DMS153 treated with DMSO at 0.1 percent for 48 hours (cell line): Measurements from ENCODE around the gene EDNRB.
"Not testable (repeated sequence)": the region's sequence is repeated elsewhere in the genome, so short reads cannot be mapped to it uniquely, and the experiment has no call there.

Experiments used
- DNase-seq: peaks from one replicate; lab custom pipeline; 2025; ENCODE audit not compliant: unreplicated experiment; lab: John Stamatoyannopoulos, UW

EDNRB gene

DNA sequence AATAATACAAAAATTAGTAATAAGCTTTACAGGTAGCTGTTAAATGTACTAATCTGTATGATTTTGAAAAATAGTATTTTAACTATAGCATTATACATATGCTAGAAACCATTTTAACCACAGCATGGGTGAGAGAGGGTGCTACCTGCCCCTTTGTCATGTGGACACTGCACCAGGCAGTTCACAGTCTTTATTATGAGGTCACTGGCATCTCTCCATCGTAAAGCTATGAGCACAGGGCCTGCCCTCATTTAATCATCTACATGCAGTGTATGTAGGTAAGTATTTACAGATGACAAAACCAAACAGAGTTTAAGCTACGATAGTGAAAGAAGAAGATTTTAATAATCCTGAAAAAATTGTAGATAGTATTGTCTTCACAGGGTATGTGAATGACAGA, 21.7 kb downstream of the EDNRB start:
- DNase-seq: no peak

DNA sequence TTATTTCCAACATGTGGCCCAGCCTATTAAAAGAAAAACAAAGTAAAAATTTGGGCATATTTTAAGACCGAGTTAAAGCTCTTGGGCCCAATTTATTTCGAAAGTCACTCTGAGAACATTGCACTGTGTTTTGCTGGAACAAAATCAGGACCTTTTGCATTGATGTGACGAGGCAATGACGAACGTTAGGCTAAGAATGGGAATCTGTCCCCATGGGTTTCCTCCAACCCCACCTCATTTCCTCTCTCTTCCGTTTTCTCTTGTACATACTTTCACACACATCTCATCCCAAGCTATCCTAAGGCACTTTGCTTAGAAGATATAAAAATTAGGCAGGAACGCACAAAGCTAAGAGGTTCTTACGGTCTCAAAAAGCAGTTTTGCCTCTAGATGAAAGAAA, 22.1 kb downstream of the EDNRB start:
- DNase-seq: no peak

DNA sequence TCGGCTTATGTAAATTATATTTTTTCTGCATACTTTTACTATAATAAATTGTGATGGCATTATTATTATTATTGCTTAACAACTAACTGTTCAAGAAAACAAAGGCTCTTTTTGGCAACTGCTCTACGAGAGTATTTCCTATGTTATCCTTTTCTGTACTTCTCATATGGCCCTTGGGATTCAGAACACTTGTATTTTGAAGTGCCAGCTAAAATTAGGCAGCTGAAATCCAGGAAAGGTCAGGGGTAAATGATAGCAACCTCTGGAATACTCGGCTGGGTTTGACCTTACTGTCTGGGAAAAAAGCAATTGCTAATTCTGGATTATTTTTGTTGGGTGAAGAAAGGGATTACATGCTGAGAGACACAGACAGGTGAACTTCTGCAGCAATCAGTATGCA, 23.9 kb downstream of the EDNRB start:
- no peak for DNase-seq

DNA sequence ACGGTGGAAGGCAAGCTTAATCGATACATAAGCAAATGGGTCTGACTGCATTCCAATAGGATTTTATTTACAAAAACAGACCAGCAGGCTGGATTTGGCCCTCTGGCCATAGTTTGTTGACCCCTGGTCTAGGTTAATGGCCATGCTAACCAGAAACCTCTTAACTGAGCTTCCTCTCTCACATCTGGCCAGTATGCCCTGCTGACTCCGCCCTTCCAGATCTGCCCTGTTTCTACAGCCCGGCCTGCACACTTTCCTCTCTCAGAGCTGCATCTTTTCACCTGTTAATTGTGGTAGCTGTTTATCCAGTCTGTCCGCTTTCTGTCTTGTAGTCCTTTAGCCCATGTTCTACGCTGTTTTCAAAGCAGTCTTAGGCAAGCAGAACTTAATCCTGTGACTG, 25.6 kb downstream of the EDNRB start:
- DNase-seq: no peak

DNA sequence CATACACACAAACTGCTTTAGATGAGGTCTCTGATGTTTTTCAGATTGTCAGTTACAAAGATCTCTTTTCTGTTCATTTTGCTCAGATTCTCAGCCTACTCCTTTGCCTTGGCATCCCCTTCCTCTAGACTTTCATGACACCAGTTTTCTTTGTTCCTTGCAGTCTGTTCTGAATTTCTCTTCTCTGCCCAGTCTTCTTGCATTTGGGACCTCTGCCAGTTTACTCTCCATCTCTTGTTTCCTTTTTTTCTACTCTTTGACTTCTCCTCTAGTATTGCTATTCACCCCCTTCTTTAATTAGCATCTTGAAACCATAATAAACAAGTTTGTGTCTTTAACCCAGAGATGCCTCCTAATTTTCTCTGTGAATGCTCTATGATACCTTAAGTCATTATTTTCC, 26.1 kb downstream of the EDNRB start:
- no peak for DNase-seq

DNA sequence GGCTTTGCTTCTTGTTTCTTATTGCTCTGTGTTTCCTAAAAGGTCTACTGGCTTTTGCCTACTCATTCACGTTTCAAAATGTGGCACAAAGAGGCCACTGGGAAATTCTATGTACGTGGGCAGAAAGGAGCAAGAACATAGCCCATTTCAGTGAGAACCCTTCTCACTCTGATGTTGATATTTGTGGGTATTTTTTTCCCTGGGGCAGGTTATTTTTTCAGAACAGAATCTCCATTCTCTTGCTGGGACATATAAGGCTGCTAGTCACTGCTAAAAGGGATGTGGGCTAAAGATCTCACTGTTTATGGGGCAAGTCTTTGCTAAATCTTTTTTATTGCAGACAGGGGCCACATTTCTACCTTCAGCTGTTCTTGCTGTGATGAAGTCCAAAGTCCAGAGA, 27.1 kb downstream of the EDNRB start:
- no peak for DNase-seq

DNA sequence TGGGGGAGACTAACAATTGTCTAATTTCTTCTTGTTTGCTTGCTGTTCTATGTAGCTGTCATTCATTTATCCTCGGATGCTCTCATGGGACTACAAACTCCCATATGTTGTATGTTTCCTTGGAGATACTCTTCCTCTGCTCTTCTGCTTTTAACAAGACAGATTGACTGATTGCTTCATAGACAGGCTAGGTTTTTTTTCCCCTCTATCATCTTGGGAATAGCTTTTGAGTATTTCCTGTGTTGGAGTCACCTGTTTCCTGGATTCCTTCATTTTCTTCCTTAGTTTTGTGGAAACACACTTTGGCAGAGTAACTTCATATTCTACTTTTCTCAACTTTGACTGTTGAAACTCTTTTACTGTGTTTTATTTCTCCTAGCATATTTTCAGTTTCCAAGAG, 27.6 kb downstream of the EDNRB start:
- DNase-seq: no peak

DNA sequence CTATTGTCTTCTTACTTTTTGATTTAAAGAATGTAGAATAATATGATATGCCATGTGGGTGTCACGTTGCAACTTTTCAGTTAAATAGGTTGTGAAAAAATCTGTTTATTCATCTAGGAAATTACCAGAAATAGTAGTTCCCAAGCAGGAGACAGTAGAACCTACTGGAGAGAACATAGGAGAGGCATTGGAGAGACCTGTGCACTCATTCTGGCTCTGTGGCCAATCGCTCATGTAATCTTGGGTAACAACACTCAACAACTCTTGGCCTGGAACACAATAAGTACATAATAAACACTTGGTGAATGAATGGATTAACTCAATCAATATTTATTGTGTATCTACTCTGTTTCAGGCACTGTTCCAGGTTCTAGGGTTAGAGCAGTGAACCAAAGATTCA, 35.3 kb downstream of the EDNRB start:
- no peak for DNase-seq

DNA sequence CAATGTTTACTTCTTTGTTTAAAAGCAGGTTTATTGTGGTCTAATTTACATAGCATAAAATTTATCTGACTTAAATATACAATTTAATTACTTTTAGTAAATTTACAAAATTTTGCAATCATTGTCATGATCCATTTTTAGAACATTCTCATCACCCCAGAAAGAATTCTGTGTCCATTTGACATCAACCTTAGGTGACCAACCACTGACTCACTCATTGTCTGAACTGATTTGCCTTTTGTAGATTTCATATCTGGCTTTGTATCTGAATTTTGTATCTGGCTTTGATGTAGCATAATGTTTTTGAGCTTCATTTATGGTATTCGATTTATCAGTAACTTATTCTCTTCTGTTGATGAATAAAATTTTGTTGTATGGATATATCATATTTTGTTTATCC, 40.4 kb downstream of the EDNRB start:
- DNase-seq: no peak

DNA sequence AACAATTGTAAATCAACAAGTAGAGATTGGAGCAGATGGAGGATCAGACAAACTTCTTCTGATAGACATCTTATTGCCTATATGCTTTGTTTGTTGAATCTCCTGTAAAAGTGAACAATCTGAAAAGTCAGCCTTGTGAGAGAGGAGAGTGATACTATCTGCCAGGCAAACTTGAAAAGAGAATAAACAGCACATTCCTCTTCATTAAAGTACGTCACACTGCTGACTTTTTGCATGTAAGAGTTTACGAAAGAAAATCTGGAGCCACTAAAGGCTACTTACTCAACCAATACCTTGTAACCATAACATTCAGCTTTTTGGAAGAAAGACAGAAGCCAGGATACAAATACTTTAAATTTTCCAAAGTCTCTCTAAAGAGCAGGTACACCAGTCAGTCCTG, 42.5 kb downstream of the EDNRB start:
- no peak for DNase-seq

DNA sequence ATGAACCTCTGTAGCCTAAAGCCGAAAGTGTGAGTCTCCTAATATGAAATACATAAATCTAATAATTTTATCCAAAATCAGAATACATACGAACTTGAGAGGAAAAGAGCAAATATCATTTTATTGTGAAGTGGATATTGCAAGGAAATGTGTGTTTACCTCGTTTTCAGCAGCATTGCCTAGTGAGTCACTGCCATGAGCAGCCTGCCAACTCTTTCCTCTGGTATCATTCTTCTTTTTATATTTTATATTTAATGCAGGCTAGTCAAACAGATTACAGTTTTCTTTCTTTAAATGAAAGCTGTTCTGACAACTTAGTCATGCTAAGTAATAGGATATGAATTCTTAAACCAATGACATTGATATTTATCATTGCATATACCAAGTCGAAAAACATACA, 44.2 kb downstream of the EDNRB start:
- DNase-seq: no peak

DNA sequence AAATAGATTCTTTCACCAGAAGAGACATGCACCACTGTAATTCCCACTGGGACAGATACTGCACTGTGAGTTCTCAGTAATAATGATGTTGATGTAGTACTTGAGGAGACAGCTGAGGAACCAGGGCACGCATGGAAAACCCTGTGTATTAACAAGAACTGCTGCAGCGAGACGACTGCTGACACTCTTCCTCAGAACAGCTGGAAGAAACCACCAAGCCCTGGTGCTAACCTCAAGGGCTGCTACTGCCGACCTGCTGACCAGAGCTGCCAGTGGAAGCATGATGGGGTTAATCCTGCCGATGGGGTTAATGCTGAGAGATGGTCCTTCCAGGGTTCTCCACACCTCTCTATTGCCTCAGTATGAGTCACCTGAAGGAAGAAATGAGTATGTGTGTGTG, 45.6 kb downstream of the EDNRB start:
- DNase-seq: no peak

DNA sequence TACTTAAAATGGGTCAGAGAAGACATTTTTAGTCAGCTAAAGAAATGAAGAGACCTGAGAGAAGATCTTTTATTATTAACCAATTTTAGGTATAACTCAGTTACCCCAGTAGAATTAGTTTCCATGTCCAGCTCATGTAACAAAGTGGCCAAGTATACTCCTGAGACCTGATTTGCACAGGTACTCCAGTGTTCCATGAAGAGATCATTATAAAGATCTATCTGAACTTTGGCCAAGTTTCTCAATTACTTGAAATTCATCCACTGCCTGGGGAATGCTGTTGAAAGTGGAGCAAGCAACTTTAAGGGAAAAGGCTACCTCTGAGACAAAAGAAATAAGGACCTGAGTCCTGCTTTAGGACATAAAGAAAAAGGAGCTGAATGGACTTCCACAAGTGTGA, 47.0 kb downstream of the EDNRB start:
- no peak for DNase-seq

DNA sequence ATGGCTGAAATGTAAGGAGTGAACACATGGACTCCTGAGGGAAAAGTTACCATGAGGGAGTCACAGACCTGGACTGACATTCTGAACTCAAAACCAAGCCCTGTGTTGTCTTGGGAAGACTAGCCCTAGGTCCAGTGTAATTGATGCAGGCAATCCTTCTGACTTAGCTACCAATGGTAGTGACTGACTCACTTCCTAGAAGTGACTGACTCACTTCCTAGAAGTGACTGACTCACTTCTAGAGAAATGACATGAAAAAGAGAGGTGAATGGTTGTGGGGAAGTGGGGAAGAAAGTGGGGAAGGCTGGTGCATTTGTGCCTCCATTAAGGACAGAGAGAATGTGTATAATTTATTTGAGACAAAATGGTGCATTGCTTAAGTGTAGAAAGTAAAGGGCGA, 49.9 kb downstream of the EDNRB start:
- DNase-seq: no peak

DNA sequence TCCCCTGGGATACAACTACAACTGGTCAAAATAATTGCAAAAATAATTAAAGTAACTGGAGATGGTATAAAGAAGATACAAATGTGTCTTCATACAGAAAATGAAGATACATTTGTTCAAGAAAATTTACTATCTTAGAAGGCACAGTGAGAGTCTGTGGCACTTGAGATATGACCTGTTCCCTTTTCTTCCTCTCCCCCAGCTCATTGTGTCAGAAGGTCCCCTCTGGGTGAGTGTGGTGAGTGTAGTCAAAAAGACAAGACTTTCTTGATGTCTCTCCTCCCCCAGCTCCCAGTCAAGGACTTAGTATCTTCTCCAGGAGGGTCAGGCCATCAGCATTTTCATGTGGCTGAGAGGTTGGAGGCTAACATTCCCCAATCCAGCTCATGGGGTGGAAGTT, 51.7 kb downstream of the EDNRB start:
- no peak for DNase-seq

DNA sequence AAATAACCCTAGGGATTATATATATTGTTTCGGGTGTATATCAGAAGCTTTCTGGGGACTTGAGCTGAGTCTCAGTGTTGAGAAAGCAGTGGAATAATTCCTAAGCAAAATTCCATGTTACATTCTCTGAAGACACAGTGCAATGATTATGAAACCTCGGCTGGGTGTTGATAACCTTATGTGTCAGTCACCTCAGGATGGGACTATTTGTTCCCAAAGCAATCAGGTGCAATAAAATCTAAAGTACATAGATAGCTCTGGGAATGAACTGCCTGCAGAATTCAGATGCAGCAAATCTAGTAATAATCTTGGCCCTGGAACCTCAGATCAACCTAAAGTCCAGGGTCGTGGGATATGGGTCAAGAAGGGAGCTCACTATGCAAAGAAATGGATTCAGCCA, 53.0 kb downstream of the EDNRB start:
- no peak for DNase-seq

DNA sequence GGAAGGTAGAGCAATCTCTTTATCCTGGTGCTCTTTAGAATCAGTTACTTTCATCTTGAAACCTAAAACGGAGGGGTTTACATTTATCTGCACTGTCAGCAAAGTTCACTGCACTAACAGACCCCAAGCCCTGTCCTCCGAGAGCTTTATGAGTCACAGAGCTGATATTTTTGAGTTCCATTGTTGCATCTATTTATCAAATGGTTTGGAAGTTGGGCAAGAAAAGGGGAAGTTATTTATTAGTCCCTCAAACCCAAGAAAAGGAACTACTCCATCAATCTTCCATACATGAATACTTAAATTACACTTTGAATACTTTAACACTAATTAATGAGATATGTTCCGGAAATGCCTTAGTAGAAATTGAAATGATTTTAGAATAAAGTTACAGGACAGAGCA, 55.5 kb downstream of the EDNRB start:
- no peak for DNase-seq

DNA sequence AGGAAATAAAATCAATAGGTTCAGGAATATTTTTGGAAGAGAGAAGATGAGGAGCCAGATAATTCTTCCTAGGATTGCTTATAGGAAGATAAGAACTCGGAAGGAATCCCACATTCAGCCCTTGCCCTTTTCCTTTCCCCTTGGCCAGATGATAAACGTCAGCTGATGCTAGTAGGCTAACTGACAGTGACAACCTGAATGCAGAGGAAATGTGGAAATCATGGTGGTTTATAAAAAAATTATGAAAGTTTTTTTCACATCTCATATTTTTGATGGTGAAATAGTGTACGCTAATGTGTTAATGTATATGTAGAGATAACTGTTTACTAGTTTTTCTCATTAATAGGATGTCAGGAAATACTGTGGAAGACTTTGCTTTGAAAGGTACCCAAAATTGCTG, 56.9 kb downstream of the EDNRB start:
- DNase-seq: no peak

DNA sequence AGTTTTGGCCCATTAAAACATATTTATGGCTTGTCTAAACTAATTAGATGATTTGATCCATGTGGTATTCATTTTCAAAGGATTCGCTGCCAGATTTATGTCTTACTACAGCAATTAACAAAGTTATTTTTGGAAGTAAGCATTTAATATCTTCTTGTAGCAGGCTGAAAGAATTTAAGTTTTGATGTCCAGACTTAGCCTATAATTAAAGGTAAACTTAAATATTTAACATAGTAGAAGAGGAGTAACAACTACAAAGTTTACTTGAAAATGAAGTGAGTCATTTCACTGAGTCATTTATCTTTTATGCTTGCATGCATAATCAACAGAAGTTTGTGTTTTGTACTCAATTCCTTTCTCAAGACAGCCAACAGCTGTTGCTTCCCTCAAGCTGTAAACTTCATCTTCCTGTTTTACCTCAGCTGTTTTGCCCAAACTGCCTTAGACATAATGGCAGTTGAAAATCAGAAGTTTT, 58.1 kb downstream of the EDNRB start:
- DNase-seq: no peak

DNA sequence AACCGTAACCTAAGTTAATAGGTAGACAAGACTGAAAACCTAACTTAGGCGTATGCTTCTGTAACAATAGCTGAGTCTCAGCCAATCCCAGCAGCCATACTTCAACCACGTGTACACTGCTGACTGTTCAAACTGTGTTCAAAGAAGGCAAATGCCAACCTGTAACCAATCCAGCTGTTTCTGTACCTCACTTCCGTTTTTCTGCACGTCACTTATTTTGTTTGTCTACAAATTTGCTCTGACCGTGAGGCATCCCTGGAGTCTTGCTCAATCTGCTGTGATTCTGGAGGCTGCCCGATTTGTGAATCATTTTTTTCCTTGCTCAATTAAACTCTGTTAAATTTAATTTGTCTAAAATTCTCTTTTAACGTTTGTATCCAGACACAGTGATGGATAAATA, 59.2 kb downstream of the EDNRB start:
- DNase-seq: no peak

DNA sequence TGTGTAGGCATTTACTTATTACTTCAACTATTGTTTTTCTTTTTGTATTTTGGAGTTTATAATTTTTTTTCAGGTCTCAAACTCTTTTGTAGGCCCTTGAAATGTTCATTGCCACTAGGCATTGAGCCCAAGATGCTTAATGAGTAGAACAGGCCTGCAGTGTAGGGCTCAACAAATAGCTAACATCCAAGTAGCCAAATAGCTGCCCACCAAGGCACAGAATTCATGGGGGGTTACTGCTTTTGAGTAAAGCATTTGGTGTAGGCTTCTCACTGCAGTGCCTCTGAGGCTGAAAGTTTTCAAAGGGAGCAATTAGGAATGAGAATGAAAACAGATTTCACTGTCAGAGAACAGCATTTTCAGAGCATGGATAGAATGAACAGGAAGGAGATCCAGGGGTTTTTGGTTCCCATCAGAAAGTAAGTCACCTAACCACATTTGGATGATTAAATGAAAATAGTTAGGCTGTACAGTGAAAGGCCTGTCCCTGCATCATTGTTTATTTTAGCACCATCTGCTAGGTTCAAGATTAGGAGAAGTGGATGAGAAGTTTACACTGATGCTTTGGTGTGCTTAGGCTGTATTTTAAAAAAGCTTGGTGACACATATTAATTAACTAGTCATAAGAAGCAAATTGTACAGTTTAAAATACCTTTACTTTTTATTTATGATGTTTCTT, 61.0 kb downstream of the EDNRB start:
- DNase-seq: no peak

DNA sequence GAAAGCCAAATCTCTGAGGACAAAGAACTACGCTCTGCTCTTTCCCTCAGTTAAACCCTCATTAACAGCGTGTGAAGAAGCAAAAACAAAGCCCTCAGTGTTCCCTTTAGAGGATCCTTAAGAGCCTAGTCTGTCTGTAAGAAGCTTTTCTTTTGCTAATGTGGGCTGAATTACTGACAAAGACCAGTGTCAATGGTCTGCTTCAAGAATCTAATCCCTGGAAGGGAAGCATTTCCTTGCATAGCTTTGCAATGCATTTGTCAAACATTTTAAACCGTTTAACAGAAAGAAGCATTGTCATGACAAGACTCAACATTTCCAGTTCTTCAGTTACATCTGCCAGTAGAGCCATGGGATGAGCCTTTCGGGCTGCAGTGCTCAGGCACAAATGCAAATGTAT, 64.9 kb downstream of the EDNRB start:
- no peak for DNase-seq

DNA sequence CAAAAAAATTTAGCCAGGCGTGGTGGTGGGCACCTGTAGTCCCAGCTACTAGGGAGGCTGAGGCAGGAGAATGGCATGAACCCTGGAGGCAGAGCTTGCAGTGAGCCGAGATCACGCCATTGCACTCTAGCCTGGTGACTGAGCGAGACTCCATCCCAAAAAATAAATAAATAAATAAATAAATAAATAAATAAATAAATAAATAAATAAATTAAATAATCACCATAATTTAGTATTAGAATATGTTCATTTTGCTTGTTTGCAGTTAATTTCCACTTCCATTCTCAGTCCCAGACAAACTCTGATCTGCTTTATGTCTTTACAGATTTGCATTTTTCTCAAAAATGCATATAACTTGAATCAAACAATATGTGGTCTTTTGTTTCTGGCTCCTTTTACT, 70.6 kb downstream of the EDNRB start:
- not testable (repeated sequence) for DNase-seq

DNA sequence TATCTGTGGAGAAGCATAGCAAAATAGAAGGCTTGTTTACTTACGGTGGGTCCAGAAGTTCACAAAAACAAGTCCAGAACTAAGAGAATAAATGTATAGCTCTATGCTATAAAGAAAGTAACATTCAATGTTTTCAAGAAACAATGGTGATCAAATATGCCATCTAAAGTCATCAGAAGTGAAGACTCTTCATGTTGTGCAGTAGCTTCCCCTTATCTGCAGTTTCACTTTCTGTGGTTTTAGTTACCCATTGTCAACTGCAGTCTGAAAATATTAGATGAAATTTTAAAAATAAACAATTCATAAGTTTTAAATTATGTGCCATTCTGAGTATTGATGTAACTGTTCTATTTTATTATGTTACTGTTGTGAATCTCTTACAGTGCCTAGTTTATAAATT, 72.5 kb downstream of the EDNRB start:
- no peak for DNase-seq
